Spleen (tissue), 7 donors: Measurements from ENCODE around the gene IQGAP1.

ENCODE experiments used
- CTCF ChIP-seq, 11 experiments: fragments of 200-600 bp in 7 of 11; fragments of 450-650 bp in 4 of 11; sonication (generic) in 4 of 11; IDR thresholded peaks in 8 of 11; conservative IDR thresholded peaks in 3 of 11; 1 replicate in 7 of 11; 2 replicates in 4 of 11; pipeline versions ENCODE4 v1.4.0 to v1.8.0; 2016 to 2021; ENCODE audit warnings: antibody characterized with exemption in 11 of 11, inconsistent platforms in 4 of 11, mild to moderate bottlenecking in 1 of 11
- POLR2A ChIP-seq, 3 donors: fragments of 450-650 bp; IDR thresholded peaks; one replicate each; pipeline ENCODE4 v1.5.1; 2017; ENCODE audit warnings: antibody characterized with exemption in 3 of 3, mild to moderate bottlenecking in 1 of 3
- donor health status: DM: no; HTN: no; CAD: no; lungs with moderate emphysema.
- donor health status: DM: no; HTN: no; CAD: no.
- donor health status: DM: no; HTN: no; CAD: no.

GRCh38 chr15:90519688-90520087 is 131.6 kb downstream of the IQGAP1 start:
- TF ChIP-seq POLR2A (IDR thresholded peaks at IDR 0.05) (no peak), CTCF (IDR thresholded peaks at IDR 0.05 in 8 of 11, conservative IDR thresholded peaks at IDR 0.05 in 3 of 11) (no peak)
